ENCODE data around the gene IRAK2. TPM values are rescaled to one million over a fixed set of nuclear protein-coding genes. Genes with fewer than 3 reads are reported as not detected.

IRAK2 gene
- total and polyA plus RNA-seq, 2 of the 8 experiments (the other 6 are each of a cell fraction or from before 2014, with no cell fraction given): 1.5 TPM

- Histone ChIP-seq H2BK5ac (ENCODE audit: low read depth, low read length) (no peak overlapping the region), H3K9ac (replicated peaks in 1 of 4; ENCODE audit: extremely low read depth in 1 of 4, low read depth in 3 of 4, low read length in 3 of 4) (no peak overlapping the region), H2BK12ac (ENCODE audit: low read depth, low read length) (no peak overlapping the region), H3K9me3 (ENCODE audit: insufficient read depth in 2 of 2, low read depth in 1 of 2, low read length in 1 of 2) (no peaks in the 10 kb centered on the region), H2AK5ac (ENCODE audit: low read depth, low read length) (no peak overlapping the region), H3K4ac (replicated peaks; ENCODE audit: insufficient read length, low read depth, low read length) (no peak overlapping the region), H2BK120ac (replicated peaks; ENCODE audit: low read depth, low read length) (no peak overlapping the region), H3K23me2 (ENCODE audit: low read depth, low read length) (no peaks in the 10 kb centered on the region), H3K18ac (ENCODE audit: extremely low read depth, low read length) (no peak overlapping the region), H3K23ac (ENCODE audit: insufficient read length) (no peak overlapping the region), H3K4me1 (replicated peaks in 1 of 4; ENCODE audit: control insufficient read depth in 3 of 4, insufficient read depth in 4 of 4, low read length in 3 of 4) (no peaks in the 10 kb centered on the region), H2BK15ac (ENCODE audit: low read length) (no peak overlapping the region), H2AFZ (ENCODE audit: low read length) (no peak overlapping the region), H3K36me3 (ENCODE audit: control insufficient read depth in 2 of 4, insufficient read depth in 4 of 4, low read length in 3 of 4) (no peaks in the 10 kb centered on the region), H3K27me3 (replicated peaks in 1 of 4; ENCODE audit: control insufficient read depth in 3 of 4, extremely low read depth in 1 of 4, insufficient read depth in 3 of 4, low read length in 3 of 4) (no peaks in the 10 kb centered on the region), H4K8ac (ENCODE audit: extremely low read depth, insufficient read depth, low read length) (no peak overlapping the region), H3K79me1 (ENCODE audit: low read depth, low read length) (no peaks in the 10 kb centered on the region), H3K56ac (replicated peaks; ENCODE audit: insufficient read length, low read depth, low read length) (no peak overlapping the region), H2BK20ac (ENCODE audit: low read length) (no peak overlapping the region), H3K4me2 (ENCODE audit: insufficient read depth in 1 of 2, low read depth in 2 of 2, low read length in 2 of 2) (no peak overlapping the region), H3K14ac (ENCODE audit: insufficient read length) (no peak overlapping the region), H4K91ac (replicated peaks; ENCODE audit: insufficient read length, low read length) (no peak overlapping the region), H4K20me1 (replicated peaks in 1 of 2; ENCODE audit: control insufficient read depth in 1 of 2, insufficient read depth in 2 of 2, low read length in 2 of 2) (no peaks in the 10 kb centered on the region), H3K4me3 (ENCODE audit: extremely low read depth in 1 of 4, insufficient read depth in 2 of 4, low read depth in 3 of 4, low read length in 4 of 4) (no peak overlapping the region), H3K27ac (ENCODE audit: low read depth, low read length) (no peak overlapping the region), H4K5ac (ENCODE audit: insufficient read length, low read depth, low read length) (no peak overlapping the region), H3K79me2 (ENCODE audit: control insufficient read depth in 1 of 2, insufficient read depth in 2 of 2, low read length in 2 of 2) (no peaks in the 10 kb centered on the region)
- POLR2A ChIA-PET (ENCODE audit: partially characterized antibody): interaction anchor here (1.0 kb wide), 1 partner anchor 16 kb away, joined by 3 read pairs; the partner anchor contains the start of gene IRAK2
- FAIRE-seq (no peak), DNase-seq (ENCODE audit: low read depth in 1 of 2, low spot score in 2 of 2) (no peak)
- WGBS, 2 experiments (ENCODE audit: extremely low coverage in 1 of 2, insufficient coverage in 1 of 2, insufficient read length in 1 of 2, insufficient replicate concordance in 2 of 2, low coverage in 1 of 2, low lambda C conversion rate in 2 of 2, missing lambda C conversion rate in 1 of 2): 82% methylated on average over 10 of the region's 10 CpGs; no CpG with 5 or more reads in 1 of the 2 experiments
- CTCF ChIA-PET (ENCODE audit: partially characterized antibody): interaction anchor here (0.7 to 1.8 kb wide), 2 partner anchors 9 to 12 kb away, joined by 3 to 5 read pairs; no protein-coding TSS in a partner anchor
- TF ChIP-seq RXRA (IDR thresholded peaks at IDR 0.05; ENCODE audit: insufficient read depth, low read depth, low read length) (no peak), POLR2AphosphoS5 (IDR thresholded peaks at IDR 0.05; ENCODE audit: low read depth, low read length) (no peak), BACH1 (IDR thresholded peaks at IDR 0.05; ENCODE audit: low read length) (no peak), JUND (IDR thresholded peaks at IDR 0.05; ENCODE audit: low read length) (no peak), SIRT6 (IDR thresholded peaks at IDR 0.05; ENCODE audit: low read length) (no peak), FOSL1 (IDR thresholded peaks at IDR 0.05; ENCODE audit: insufficient read depth, low read depth, low read length) (no peak), MAFK (IDR thresholded peaks at IDR 0.05; ENCODE audit: low read depth, low read length) (no peak)
Measured at GRCh38 chr3:10180738-10181295, 16.1 kb downstream of the IRAK2 start.

Data from H1 (cell line).